ENCODE results near the gene ABCA9.

DNA sequence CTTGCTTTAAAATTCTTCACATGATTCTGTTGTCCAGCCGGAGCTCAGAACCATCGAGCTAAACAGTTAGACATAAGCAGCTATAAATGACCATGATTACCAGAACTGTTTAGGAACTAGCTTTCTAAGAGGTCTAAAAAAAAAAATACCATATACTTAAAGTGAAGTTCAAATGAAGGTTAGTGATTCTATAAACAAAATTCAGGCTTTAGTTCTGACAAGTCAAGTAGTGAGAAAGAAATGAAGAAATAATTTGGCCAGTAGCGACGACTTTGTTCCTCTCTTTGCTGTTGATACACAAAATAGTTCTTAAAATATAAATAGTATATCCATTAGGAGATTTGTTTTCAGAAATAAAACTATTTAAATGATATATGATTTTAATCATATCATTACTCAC lies 133.2 kb downstream of the ABCA9 start:
- no peak for TF ChIP-seq POLR2A (IDR thresholded peaks at IDR 0.05)
- TF ChIP-seq, protein P1, sequence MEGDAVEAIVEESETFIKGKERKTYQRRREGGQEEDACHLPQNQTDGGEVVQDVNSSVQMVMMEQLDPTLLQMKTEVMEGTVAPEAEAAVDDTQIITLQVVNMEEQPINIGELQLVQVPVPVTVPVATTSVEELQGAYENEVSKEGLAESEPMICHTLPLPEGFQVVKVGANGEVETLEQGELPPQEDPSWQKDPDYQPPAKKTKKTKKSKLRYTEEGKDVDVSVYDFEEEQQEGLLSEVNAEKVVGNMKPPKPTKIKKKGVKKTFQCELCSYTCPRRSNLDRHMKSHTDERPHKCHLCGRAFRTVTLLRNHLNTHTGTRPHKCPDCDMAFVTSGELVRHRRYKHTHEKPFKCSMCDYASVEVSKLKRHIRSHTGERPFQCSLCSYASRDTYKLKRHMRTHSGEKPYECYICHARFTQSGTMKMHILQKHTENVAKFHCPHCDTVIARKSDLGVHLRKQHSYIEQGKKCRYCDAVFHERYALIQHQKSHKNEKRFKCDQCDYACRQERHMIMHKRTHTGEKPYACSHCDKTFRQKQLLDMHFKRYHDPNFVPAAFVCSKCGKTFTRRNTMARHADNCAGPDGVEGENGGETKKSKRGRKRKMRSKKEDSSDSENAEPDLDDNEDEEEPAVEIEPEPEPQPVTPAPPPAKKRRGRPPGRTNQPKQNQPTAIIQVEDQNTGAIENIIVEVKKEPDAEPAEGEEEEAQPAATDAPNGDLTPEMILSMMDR (IDR thresholded peaks at IDR 0.05) = no peak

Measured in adrenal gland (tissue), 5 donors.